GM18507 (cell line): Measurements from ENCODE around the gene TOX2.

ENCODE experiments used
- DNase-seq: peaks from one replicate; pipeline ENCODE4 v3.0.0; 2011; ENCODE audit warnings: low read depth; ENCODE audit not compliant: insufficient read length; ENCODE audit errors: extremely low spot score
- FAIRE-seq: peaks from 2 replicates; lab custom pipeline; 2011; peaks lifted over from hg19 to GRCh38; lab: Jason Lieb, UNC

TOX2 gene

GRCh38 chr20:43972692-43973091 lies 58.0 kb downstream of the TOX2 start:
- FAIRE-seq (no peak), DNase-seq (no peak)

- FAIRE-seq = no peak
Measured at GRCh38 chr20:43973231-43973630, 58.6 kb downstream of the TOX2 start.

GRCh38 chr20:43973671-43974450 lies 59.2 kb downstream of the TOX2 start:
- no peak for DNase-seq
- FAIRE-seq = no peak

More at GRCh38 chr20:43973231-43973630, 58.6 kb downstream of the TOX2 start:
- no peak for DNase-seq

- FAIRE-seq (no peak), DNase-seq (no peak)
Measured at GRCh38 chr20:43974695-43975094, 60.0 kb downstream of the TOX2 start.

GRCh38 chr20:43975096-43975768 lies 60.6 kb downstream of the TOX2 start:
- FAIRE-seq (no peak), DNase-seq (no peak)

GRCh38 chr20:43976547-43976946 lies 61.9 kb downstream of the TOX2 start:
- DNase-seq (no peak), FAIRE-seq (no peak)

GRCh38 chr20:43977252-43977651 lies 62.6 kb downstream of the TOX2 start:
- no peak for DNase-seq

GRCh38 chr20:43977962-43978361 lies 63.3 kb downstream of the TOX2 start:
- no peak for FAIRE-seq
- no peak for DNase-seq

More at GRCh38 chr20:43977252-43977651, 62.6 kb downstream of the TOX2 start:
- FAIRE-seq = no peak

GRCh38 chr20:43979576-43980105 lies 65.0 kb downstream of the TOX2 start:
- DNase-seq = no peak
- FAIRE-seq = no peak

GRCh38 chr20:43981540-43981939 lies 66.9 kb downstream of the TOX2 start:
- no peak for DNase-seq

GRCh38 chr20:43982016-43982415 lies 67.4 kb downstream of the TOX2 start:
- DNase-seq = no peak
- FAIRE-seq = no peak

More at GRCh38 chr20:43981540-43981939, 66.9 kb downstream of the TOX2 start:
- no peak for FAIRE-seq

- DNase-seq (no peak), FAIRE-seq (no peak)
Measured at GRCh38 chr20:43982886-43983285, 68.2 kb downstream of the TOX2 start.

- no peak for FAIRE-seq
- no peak for DNase-seq
Measured at GRCh38 chr20:43983359-43983758, 68.7 kb downstream of the TOX2 start.

- FAIRE-seq = no peak
- DNase-seq = no peak
Measured at GRCh38 chr20:43983904-43984361, 69.3 kb downstream of the TOX2 start.

GRCh38 chr20:43984587-43984986 lies 69.9 kb downstream of the TOX2 start:
- FAIRE-seq (no peak), DNase-seq (no peak)

GRCh38 chr20:43985121-43985520 lies 70.5 kb downstream of the TOX2 start:
- no peak for FAIRE-seq
- DNase-seq = no peak

GRCh38 chr20:43985608-43986316 lies 71.1 kb downstream of the TOX2 start:
- FAIRE-seq = no peak

GRCh38 chr20:43987018-43987417 lies 72.4 kb downstream of the TOX2 start:
- FAIRE-seq = no peak
- DNase-seq = no peak

More at GRCh38 chr20:43985608-43986316, 71.1 kb downstream of the TOX2 start:
- DNase-seq = no peak

GRCh38 chr20:43987531-43987930 lies 72.9 kb downstream of the TOX2 start:
- FAIRE-seq = no peak

GRCh38 chr20:43988451-43988850 lies 73.8 kb downstream of the TOX2 start:
- FAIRE-seq = no peak
- DNase-seq = no peak

More at GRCh38 chr20:43987531-43987930, 72.9 kb downstream of the TOX2 start:
- DNase-seq = no peak
